ENCODE measurements around the gene LATS2.

Gene LATS2

GRCh38 chr13:21015284-21015683 is 46.1 kb downstream of the LATS2 start:
- no peak for DNase-seq (ENCODE audit: low read depth)

GRCh38 chr13:21014502-21015170 is 46.8 kb downstream of the LATS2 start:
- no peak for DNase-seq (ENCODE audit: low read depth)

- no peak for DNase-seq (ENCODE audit: low read depth)
These were observed 47.3 kb downstream of the LATS2 start for GRCh38 chr13:21014139-21014501.

GRCh38 chr13:21013682-21014038 is 47.7 kb downstream of the LATS2 start:
- DNase-seq (ENCODE audit: low read depth): no peak

DNA sequence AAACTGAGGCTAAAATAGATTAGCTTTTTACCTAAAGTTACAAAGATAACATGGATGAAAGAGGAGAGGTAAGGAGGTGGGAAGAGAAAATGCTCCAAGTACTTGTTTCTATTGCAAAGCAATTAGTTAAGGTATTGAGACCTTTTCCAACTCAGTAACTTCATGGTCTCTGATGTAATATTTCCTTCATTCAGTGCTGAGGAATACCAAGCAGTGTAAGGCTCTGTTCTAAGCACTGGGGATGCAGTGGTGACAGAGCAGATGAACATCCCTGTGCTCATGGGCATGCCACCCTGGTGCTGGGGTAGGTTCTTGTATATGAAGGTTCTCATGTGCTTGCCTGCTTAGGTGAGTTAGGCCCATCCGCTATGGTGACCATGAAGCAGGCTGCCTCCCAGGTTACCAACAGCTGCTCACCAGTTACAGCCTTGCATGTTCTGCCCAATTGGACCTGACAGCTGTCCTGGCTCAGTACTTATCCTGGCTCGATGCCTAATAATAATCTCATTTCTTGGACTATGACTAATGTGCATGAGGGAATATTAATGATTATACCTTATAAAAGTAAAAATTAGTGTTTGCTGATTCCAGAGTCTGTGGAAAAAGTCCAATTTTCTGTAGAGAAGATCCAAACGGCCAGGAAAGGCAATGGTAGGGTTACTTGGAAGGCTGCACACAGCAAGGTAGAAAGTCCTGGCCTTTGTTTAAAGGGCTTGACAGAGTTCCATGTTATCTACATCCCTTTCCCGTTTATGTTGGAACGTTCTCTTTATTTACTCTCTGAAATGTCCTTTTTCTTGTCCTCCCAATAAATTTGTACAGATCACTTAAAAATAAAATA is 48.3 kb downstream of the LATS2 start:
- DNase-seq (ENCODE audit: low read depth): no peak

DNA sequence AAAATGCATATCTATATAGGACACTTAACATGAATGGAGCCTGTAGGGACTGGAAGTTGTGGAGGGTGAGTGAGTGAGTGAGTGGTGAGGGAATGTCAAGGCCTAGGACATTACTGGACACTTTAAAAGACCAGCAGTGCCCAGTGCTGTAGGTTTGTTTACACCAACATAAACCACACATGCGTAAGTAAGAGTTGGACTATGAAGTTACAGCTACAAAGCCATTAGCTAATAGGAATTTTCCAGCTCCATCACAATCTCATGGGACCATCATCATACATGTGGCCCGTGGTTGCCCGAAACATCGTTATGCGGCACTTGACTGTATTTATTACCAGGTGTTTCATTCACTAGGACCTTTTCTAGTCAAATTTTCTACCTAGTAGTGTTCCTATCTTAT is 49.2 kb downstream of the LATS2 start:
- no peak for DNase-seq (ENCODE audit: low read depth)

DNA sequence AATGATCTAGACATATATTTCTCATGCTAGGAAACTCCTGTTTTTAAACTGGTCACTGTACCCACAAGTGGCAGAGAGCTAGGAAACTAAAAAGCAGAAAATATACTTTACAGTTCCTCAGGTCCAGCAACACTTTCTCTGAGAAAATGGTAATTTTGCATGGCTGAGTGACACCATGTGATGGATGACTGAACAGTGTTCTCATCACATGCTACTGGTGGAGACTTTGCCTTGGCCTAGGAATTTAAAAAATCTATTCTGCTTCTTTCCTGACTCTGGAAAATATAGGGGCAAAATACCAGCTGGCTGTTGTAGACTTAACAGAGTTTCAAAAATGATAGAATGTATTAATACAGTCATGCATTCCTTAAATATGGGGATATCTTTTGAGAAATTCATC is 50.0 kb downstream of the LATS2 start:
- DNase-seq (ENCODE audit: low read depth): no peak

- no peak for DNase-seq (ENCODE audit: low read depth)
These were observed 50.8 kb downstream of the LATS2 start for GRCh38 chr13:21010621-21011020.

DNA sequence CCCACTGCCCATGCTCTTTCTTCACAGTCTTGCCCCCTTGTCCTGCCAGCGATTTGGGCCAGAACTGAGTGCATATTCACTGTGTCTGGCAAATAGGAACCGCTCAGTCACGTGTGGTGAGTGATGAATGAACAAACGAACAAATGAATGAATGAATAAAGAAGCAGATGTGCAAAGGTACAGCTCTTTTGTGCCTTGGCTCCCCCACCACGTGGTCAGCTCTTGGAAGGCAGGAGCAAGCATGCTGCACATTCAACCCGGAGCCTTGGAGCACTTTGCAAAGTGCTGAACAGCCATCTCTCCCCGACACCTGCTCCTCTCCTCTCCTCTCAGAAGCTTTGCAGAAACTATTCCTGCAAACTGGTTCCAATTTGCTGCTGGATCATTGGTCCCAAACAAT is 52.4 kb downstream of the LATS2 start:
- DNase-seq (ENCODE audit: low read depth): no peak

GRCh38 chr13:21008026-21008425 is 53.4 kb downstream of the LATS2 start:
- DNase-seq (ENCODE audit: low read depth): no peak

DNA sequence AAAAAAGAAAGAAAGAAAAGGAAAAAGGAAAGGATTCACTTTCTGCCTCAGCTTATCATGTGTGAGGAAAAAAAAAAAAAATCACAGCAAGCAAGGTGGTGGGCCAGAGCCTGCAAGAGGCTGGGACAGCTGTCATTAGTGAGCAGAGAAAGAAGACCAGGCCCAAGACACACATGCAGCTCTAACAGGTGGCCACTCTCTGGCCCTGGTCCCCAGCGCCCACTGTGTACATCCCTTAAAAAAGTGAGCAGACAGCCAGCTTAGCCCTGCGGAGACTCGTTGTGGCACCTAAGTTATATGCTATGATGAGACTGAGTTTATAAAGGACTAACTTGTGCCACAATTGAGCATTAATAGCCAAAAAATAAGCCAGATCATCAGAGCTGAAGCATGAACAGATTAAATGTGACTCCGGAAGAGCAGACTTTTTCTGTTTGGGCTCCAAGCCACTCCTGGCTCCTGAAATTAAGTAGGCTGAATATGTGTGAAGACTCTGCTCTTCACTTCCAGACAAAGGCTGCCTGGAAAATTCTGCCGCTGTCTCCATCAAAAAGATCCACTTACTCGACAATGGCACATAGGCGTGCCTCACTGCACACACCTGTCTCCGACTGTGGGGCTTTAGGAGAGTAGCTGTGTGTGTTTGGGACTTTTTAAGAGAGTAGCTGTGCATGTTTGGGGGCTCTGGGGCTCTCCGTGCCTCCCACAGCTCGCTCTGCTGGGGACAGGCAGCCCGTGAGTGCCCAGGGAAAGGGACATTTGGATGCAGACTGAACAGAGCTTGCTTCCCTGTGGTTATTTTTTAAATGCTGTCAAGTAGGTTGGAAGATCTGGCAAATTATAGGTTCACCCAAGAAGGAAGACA is 55.0 kb downstream of the LATS2 start:
- DNase-seq (ENCODE audit: low read depth): no peak

DNA sequence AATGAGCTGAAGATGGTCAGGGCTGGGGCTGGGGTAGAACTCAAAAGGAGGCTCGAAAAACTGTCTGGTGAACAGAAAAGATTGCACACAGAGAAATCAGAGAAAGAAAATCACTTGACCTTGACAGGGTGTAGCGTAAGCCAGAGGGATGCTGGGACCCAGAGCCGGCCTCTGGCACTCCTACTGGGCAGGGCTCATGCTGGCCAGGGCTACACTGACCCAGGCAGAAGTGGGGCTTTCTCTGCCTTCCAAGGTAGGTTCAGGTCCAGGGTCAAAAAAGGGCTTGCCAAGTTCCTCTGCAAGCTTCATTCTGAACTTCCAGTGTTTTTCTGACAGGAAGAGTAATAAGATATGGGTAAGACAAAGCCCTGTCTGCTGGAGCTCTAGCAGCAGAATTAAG is 56.2 kb downstream of the LATS2 start:
- DNase-seq (ENCODE audit: low read depth): no peak

DNA sequence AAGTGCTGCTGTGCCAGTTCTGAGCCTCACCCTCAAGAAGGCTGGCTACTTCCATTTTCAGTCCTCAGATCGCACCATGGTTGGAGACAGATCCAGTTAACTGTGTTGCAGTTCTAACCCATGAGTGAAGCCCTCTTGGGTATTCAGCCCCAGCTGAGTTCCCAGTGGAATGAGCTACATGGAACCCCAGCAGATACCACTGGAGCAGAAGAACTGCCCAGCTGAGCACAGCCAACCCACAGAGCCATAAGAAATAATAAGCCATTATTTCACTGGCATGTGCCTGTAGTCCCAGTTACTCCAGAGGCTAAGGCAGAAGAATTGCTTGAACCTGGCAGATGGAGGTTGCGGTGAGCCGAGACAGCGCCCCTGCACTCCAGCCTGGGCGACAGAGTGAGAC is 59.9 kb downstream of the LATS2 start:
- DNase-seq (ENCODE audit: low read depth): no peak

GRCh38 chr13:21000647-21001046 is 60.7 kb downstream of the LATS2 start:
- no peak for DNase-seq (ENCODE audit: low read depth)

DNA sequence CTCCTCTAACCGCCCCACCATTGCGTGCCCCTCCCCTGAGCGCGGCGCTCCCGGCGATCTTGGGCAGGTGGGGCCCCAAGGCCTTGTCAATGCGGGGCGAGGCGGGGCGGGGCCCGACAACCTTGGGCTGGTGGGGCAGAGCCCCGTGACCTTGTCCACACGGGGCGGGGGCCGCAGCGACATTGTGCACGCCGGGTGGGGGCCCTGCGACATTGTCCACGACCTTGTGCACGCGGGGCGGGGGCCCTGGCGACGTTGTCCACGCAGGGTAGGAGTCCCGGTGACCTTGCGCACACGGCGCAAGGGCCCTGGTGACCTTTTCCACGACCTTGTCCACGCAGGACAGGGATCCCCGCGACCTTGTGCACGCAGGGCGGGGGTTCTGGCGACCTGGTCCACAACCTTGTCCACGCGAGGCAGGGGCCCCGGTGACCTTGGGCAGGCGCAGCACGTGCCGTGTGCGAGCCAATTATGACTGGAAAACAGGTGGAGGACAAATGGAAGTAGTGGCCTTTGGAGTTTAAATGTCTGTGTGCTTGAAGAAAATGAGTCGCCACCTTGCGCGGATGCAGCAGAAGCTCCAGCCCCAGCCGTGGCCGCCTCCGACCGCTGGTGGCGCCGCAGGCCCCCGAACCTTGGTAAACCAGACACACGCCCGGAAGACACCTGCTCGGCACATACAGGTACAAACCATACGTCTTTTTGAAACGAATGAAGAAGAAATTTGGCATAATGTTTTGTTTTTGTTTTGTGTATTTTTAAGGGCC is 62.6 kb downstream of the LATS2 start:
- DNase-seq (ENCODE audit: low read depth): no peak

DNA sequence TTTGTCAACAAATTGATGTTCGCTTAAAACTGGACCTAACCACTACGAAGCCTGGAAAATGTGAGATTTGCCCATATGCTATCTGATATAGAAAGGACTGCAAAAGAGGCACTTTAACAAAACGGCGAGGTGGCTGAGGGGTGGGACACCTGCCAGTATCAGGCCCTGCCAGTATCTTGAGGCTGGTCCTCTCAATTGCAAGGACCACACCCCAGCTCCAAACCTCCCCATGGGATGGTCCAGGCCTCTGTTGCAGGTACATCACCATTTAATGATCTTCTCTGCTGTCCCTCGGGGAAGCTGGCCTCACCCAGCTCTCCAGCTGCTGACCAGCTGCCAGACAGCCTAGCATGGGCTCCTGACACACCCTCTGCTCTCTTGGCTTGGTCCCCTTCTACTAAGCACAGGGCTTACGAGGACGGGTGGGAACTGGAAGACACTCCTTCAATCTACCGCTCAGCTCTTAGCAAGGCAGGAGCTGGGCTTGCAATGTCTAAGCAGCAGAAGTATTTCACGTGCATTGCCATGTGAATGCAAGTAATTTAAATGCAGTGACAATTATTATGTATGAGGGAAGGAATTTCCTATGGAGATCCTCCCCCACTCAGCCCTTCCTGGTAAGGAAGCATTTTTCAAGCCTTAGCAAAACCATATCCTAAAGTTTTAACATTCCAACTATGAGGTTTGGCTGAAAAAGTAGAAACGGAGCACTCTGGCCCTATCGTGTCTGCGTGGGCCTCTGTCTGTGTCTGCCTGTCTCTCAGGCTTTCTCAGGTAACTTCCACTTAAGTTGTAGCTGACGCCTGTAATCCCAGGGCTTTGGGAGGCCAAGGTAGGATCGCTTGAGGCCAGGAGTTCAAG is 63.9 kb downstream of the LATS2 start:
- no peak for DNase-seq (ENCODE audit: low read depth)

- DNase-seq (ENCODE audit: low read depth): no peak
These were observed 66.0 kb downstream of the LATS2 start for GRCh38 chr13:20995245-20995838.

DNA sequence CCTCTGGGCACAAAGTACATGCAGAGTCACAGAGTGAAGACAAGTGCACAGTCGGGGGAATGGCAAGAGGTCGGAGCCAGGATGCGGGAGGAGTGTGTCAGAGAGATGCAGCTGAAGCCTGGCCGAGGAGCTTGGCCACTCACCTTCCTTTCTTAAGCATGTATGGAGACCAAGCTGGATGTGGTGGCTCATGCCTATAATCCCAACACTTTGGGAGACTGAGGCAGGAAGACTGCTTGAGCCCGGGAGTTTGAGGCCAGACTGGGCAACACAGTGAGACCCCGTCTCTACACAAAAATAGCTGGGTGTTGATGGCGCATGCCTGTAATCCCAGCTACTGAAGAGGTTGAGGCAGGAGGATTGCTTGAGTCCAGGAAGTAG is 67.0 kb downstream of the LATS2 start:
- DNase-seq (ENCODE audit: low read depth): no peak

DNA sequence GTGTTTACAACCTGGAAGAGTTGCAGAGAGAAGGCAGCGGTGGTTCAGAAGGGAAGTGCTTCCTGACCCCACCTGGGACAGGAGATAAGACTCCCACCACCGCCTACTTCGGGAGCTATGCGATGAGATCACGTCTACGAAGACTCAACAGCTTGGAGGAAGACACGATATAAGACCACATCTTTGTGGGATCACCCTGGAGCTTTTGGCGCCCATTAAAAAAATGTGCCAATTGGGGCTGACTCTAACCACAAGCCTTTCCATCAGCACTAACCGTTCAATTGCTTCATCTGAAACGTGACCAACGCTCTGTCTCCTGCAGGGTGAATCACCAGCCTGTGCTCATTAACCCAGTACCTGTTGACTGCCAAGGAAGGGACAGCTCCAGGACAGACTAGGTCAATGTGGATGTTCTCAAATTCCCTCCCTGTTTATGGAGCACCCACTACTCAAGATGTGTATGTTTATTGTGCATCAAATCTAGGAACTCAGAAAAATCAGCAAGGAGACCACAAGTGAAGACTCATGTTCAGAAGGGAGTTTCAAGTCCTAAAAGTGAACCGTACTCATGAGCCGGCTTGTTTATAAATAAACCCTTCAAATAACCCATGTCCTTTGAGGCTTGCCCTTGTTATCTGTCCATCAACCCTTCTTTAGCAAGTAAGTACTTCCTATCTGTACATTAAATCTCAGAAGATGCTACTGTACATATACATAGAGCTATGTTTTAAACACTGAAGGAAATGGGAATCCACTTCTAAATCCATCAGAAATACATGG is 67.5 kb downstream of the LATS2 start:
- DNase-seq (ENCODE audit: low read depth): no peak

GRCh38 chr13:20993211-20993610 is 68.2 kb downstream of the LATS2 start:
- no peak for DNase-seq (ENCODE audit: low read depth)
